ENCODE results near the gene CACNA1G.
A peak's percentile ranks its signal among the peaks of the same experiment; 100 is the strongest.

CACNA1G gene

DNA sequence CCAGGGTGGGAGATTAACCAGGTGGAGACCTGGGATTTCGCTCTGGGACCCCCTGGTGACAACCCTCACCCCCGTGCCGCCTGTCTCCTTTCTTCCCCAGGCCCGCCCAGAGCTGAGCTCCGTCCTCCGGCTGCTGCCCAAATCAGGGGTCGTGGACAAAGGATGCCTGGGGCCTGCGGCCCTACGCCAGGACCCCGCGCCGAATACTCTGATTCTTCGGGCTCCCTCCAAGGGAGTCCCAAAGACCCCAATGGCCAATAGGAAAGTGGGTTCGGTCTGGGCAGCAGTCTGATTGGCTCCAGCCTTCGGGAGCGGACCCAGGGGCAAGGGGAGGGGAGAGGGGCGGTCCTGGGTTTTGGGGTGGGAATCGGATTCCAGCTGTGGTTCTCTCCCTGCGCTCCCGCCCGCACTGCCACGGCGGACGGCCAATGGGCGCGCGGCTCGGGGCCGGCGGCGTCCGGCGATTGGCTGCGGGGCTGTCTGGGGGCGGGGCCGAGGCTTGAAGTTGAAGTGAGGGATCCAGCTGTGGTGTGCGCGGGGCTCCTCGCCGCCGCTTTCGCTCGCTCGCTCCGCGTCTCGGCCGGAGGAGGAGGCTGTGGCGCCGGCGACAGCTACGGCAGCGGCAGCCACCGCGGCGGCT lies at the start of gene CACNA1G:
Gene CACNA1G, plus strand, starts transcription at position 531 of the 640 bp plus-strand sequence. CDS start 745 bp downstream, outside the sequence.
- H3K4me3 ChIP-seq (ENCODE audit: low read length) = peak within 1 kb of the TSS; percentile 21
- H4K20me1 ChIP-seq (ENCODE audit: control insufficient read depth, insufficient read depth, low read depth, low read length) = 0 out of 2 replicates have a peak, but pooled peaks cover 4% of the 10 kb centered on the region
- H3K9me2 ChIP-seq (replicated peaks; ENCODE audit: control insufficient read depth, low read length) = no peaks in the 10 kb centered on the region
- H3K27me3 ChIP-seq (ENCODE audit: control insufficient read depth, low read length) = peaks cover 54% of the 10 kb centered on the region
- no peak for TF ChIP-seq EZH2phosphoT487 (IDR thresholded peaks at IDR 0.05; ENCODE audit: borderline replicate concordance, low read length)
- TF ChIP-seq, protein P1, sequence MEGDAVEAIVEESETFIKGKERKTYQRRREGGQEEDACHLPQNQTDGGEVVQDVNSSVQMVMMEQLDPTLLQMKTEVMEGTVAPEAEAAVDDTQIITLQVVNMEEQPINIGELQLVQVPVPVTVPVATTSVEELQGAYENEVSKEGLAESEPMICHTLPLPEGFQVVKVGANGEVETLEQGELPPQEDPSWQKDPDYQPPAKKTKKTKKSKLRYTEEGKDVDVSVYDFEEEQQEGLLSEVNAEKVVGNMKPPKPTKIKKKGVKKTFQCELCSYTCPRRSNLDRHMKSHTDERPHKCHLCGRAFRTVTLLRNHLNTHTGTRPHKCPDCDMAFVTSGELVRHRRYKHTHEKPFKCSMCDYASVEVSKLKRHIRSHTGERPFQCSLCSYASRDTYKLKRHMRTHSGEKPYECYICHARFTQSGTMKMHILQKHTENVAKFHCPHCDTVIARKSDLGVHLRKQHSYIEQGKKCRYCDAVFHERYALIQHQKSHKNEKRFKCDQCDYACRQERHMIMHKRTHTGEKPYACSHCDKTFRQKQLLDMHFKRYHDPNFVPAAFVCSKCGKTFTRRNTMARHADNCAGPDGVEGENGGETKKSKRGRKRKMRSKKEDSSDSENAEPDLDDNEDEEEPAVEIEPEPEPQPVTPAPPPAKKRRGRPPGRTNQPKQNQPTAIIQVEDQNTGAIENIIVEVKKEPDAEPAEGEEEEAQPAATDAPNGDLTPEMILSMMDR (IDR thresholded peaks at IDR 0.05; ENCODE audit: low read depth, low read length, poor library complexity, severe bottlenecking) = no peak
- no peaks in the 10 kb centered on the region for H3K36me3 ChIP-seq (ENCODE audit: control insufficient read depth, low read length)
- no peaks in the 10 kb centered on the region for H3F3A ChIP-seq (ENCODE audit: control insufficient read depth, insufficient read depth)
- H3K9me3 ChIP-seq (ENCODE audit: control insufficient read depth, insufficient read depth, low read length) = no peaks in the 10 kb centered on the region
- no peaks in the 10 kb centered on the region for H3K79me2 ChIP-seq (ENCODE audit: control insufficient read depth, low read length)
- no peak within 1 kb of the TSS for H3K27ac ChIP-seq (ENCODE audit: low read depth, low read length)
- peak within 1 kb of the TSS; percentile 52 for H3K4me2 ChIP-seq (ENCODE audit: low read length)
- peaks cover 11% of the 10 kb centered on the region for H3K4me1 ChIP-seq (ENCODE audit: control insufficient read depth, low read length)

DNA sequence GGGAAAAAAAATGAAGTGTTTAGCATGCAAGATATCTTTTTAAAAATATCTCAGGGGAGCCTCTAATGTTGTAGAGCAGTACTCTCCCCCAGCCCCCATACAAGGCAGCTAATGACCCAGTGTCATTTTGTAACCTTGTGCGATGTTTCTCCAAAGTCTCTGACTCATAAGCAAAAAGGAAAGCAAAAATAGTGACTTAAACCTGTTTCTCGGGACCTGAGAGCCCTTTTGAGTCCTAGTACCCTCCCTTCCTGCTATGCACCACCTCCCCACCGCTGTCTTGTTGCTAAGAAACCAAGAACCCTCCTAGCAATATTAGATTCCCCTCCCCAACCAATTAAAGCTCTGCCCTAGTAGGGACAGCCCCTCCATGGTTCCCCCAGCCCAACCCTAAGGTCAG lies 49.5 kb upstream of the CACNA1G start:
- Histone ChIP-seq H3K4me1 (ENCODE audit: control insufficient read depth, low read length) (peaks cover 40% of the 10 kb centered on the region), H4K20me1 (ENCODE audit: control insufficient read depth, insufficient read depth, low read depth, low read length) (no peaks in the 10 kb centered on the region), H3K9me3 (ENCODE audit: control insufficient read depth, insufficient read depth, low read length) (no peaks in the 10 kb centered on the region), H3K27me3 (ENCODE audit: control insufficient read depth, low read length) (no peaks in the 10 kb centered on the region), H3K9me2 (replicated peaks; ENCODE audit: control insufficient read depth, low read length) (no peaks in the 10 kb centered on the region), H3F3A (ENCODE audit: control insufficient read depth, insufficient read depth) (peaks cover 6% of the 10 kb centered on the region), H3K4me2 (ENCODE audit: low read length) (no peak overlapping the region), H3K27ac (ENCODE audit: low read depth, low read length) (no peak overlapping the region), H3K79me2 (ENCODE audit: control insufficient read depth, low read length) (peaks cover 4% of the 10 kb centered on the region; the same call in 1 of the 2 replicates), H3K36me3 (ENCODE audit: control insufficient read depth, low read length) (no peaks in the 10 kb centered on the region), H3K4me3 (ENCODE audit: low read length) (no peak overlapping the region)
- TF ChIP-seq EZH2phosphoT487 (IDR thresholded peaks at IDR 0.05; ENCODE audit: borderline replicate concordance, low read length) = no peak
- TF ChIP-seq, protein P1 (IDR thresholded peaks at IDR 0.05; ENCODE audit: low read depth, low read length, poor library complexity, severe bottlenecking) = no peak

DNA sequence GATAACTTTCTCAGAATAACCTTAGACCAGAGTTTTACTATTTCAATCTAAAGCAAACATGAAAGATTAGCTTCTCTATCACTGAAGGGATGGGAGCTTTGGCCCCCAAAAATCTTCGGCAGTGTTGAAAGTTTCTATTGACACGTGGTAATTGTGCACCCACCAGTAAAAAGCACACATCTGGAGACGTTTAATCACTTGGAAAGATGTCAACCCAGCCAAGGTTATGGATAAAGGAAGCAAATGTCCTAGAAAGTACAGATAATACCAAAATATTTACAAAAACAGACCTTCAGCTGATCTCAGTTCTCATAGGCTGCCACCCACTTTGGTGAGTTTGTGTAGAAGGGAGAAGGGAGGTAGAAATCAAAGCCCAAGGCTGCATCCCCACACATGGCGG lies 47.0 kb upstream of the CACNA1G start:
- Histone ChIP-seq H3K27ac (ENCODE audit: low read depth, low read length) (no peak overlapping the region), H3K27me3 (ENCODE audit: control insufficient read depth, low read length) (no peaks in the 10 kb centered on the region), H3K9me3 (ENCODE audit: control insufficient read depth, insufficient read depth, low read length) (no peaks in the 10 kb centered on the region), H3K36me3 (ENCODE audit: control insufficient read depth, low read length) (no peaks in the 10 kb centered on the region), H4K20me1 (ENCODE audit: control insufficient read depth, insufficient read depth, low read depth, low read length) (no peaks in the 10 kb centered on the region), H3K79me2 (ENCODE audit: control insufficient read depth, low read length) (peaks cover 4% of the 10 kb centered on the region; the same call in 1 of the 2 replicates), H3K9me2 (replicated peaks; ENCODE audit: control insufficient read depth, low read length) (no peaks in the 10 kb centered on the region), H3K4me2 (ENCODE audit: low read length) (no peak overlapping the region), H3K4me3 (ENCODE audit: low read length) (no peak overlapping the region), H3F3A (ENCODE audit: control insufficient read depth, insufficient read depth) (no peaks in the 10 kb centered on the region; the same call in 1 of the 2 replicates), H3K4me1 (ENCODE audit: control insufficient read depth, low read length) (peaks cover 27% of the 10 kb centered on the region)
- no peak for TF ChIP-seq EZH2phosphoT487 (IDR thresholded peaks at IDR 0.05; ENCODE audit: borderline replicate concordance, low read length)
- TF ChIP-seq, protein P1 (IDR thresholded peaks at IDR 0.05; ENCODE audit: low read depth, low read length, poor library complexity, severe bottlenecking) = no peak
